Glomerular visceral epithelial cell (primary cell): ENCODE results near the gene CIT.
"Not testable (repeated sequence)": the region's sequence is repeated elsewhere in the genome, so short reads cannot be mapped to it uniquely, and the experiment has no call there.

Experiments
- DNase-seq: peaks from one replicate; pipeline ENCODE4 v3.0.0-alpha.2; 2016; ENCODE audit errors: extremely low spot score

The CIT gene

DNA sequence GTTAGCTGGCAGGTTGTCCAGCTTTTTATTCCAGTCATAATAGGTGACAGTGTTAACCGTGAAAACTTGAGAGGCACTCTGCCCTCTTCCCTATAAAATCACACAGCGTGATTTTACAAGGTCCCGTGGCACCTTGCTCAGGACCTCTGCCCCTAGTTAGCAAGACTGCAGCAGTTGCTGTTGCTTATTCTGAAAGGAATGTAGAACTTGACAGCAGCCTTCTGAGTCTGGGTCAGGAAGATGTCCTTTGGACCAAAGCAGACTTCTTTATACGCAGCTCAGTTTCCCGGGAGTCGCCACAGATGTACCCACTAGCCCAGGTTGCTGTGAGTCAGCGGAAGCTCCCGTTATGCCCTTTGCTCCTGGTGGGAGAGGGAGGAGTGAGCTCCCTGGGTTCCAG is 196.0 kb downstream of the CIT start:
- DNase-seq: no peak

DNA sequence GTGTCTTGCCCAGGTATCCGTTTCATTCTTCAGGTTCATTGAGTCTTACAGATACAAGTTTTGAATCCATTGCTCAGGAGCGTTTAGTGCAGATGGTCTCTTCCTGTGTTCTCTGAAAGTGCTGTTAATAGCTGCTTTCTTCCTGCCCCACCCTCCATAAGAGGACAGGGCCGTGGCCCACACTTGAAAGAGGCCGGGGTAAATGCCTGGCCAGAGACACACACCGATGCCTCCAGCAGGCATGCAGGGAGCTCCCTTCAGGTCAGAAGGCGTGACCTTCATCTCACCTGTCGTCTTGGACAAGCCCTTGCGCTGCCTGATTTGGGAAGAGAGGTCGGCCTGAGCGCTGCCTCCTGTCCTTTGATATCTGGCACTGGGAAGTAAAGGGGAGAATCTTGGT is 197.6 kb downstream of the CIT start:
- no peak for DNase-seq

GRCh38 chr12:119679081-119679480 is 198.0 kb downstream of the CIT start:
- no peak for DNase-seq

GRCh38 chr12:119678459-119678858 is 198.7 kb downstream of the CIT start:
- DNase-seq: no peak

DNA sequence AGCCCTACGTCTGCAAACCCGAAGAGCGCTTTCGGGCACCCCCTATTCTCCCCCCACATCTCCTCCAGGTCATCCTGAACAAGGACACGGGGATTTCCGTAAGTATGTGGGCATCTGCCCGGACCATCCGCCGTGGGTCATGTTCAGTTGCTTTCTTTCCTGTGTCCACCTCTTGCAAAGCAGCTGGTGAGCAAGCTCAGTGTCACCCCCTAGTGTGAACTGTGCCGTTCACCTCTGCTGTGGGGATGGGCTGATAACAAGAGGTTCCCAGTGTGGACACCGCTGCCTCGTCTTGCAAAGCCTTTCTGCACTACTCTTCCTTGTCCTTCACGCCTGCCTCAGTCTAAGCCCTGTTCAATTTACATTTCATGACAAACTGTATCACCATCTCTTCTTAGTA is 200.5 kb downstream of the CIT start:
- DNase-seq: no peak

DNA sequence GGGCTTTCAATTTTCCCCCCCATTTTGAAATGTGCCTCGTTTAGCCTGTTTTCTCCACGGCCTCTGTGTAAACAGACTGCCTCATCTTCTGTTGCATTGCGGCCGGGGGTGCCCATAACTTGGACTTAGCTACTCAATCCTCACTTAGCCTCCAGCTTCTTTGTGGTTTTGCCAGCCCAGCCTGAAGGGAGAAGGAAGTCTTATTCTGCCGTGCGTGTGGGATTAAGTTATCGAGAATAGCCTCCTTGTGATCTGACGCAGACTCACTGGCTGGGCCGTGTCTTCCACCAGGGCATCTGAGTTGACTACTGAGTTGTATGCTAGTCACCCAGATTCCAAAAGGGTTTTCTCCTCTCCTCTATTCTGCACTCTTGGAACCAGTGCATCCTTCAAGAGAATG is 201.1 kb downstream of the CIT start:
- no peak for DNase-seq

DNA sequence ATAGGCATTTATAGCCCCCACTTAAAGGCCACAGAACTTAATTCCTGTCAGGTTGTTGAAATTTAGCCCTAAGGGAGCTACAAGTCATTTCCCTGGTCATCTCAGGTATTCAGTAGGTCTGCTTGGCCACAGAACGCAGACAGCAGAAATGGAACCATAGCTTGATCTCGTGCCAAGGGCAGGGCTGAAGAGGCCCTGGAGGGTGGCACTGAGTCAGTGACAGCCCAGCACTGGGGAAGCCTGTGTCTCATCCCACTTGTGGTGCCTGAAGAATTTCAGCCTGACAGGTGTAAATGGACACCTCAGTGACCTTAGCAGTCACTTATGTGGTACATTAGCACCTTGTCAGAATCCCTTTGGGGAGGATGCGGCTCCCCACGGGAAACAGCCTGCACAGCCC is 202.6 kb downstream of the CIT start:
- DNase-seq: no peak

DNA sequence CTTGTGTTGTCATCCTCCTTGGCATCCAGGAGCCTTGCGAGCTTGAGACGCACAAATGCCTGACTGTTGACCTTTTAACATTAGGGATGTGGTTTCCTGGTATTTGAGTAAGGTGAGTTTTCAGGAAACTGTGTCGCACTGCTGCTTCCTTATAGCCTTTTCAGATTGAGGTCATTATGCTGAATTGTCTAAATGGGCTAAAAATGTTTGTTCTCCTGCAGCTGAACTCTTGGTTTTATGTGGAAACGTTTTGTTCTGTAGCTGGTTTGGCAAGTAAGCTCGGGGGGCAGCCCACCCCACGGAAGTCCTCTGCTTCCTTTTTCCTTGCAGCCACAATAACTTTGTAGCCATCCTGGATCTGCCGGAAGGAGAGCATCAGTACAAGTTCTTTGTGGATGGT is 203.5 kb downstream of the CIT start:
- DNase-seq: no peak

DNA sequence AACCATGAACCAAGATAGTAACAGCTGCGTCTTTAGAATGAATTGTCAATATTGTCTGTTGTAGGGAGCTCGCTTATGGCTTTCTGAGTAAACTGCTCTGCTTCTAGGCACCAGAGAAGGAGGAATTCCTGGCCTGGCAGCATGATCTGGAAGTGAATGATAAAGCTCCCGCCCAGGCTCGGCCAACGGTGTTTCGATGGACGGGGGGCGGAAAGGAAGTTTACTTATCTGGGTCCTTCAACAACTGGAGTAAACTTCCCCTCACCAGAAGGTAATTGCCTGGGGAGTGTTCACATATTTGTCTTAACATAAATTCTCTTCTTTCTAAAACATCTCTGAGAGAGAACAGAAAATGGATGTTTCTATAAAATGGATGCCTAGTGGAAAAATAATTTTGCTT is 204.9 kb downstream of the CIT start:
- no peak for DNase-seq

DNA sequence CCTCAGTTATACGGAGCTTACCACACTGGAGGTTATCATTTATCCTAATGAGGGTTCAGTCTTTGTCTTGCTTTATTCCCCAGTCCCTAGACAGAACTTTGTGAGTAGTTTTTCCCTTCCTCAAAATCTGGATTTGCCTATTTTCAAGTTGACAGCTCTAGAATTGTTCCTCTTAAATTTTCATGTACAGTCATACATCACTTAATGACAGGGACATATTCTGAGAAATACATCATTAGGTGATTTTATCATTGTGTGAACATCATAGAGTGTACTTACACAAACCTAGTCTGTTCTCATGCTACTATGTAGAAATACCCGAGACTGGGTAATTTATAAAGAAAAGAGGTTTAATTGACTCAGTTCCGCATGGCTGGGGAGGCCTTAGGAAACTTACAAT is 206.1 kb downstream of the CIT start:
- no peak for DNase-seq

- DNase-seq: no peak
Measured at GRCh38 chr12:119669744-119670472, 207.2 kb downstream of the CIT start.

DNA sequence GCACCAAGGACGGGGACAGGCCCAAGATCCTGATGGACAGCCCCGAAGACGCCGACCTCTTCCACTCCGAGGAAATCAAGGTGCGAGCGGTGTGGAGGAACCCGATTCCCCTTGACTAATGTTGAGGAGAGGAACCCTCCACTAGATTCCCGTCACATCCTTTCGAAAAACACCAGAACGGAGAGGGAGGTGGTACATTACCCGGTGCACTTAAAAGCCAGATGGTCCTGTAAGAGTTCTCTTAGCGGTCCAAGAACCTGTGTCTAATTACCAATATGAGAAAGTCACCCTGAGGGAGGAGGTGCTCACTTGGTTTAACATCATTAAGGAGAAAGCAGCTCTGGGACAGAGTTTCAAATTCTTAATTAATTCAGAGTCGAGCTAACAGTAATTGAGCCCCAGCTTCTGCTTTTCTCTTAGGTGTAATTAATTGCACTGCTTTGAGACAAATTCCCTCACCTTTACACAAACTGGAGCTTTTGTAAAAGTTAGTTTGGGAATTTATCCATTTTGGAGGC is 208.7 kb downstream of the CIT start:
- no peak for DNase-seq

GRCh38 chr12:119667577-119668323 is 209.4 kb downstream of the CIT start, which contains the start of gene PRKAB1:
TSS of gene PRKAB1 (plus strand) at chr12:119668133. CDS start at chr12:119668245, 112 bp downstream.
- DNase-seq: peak; percentile 98

DNA sequence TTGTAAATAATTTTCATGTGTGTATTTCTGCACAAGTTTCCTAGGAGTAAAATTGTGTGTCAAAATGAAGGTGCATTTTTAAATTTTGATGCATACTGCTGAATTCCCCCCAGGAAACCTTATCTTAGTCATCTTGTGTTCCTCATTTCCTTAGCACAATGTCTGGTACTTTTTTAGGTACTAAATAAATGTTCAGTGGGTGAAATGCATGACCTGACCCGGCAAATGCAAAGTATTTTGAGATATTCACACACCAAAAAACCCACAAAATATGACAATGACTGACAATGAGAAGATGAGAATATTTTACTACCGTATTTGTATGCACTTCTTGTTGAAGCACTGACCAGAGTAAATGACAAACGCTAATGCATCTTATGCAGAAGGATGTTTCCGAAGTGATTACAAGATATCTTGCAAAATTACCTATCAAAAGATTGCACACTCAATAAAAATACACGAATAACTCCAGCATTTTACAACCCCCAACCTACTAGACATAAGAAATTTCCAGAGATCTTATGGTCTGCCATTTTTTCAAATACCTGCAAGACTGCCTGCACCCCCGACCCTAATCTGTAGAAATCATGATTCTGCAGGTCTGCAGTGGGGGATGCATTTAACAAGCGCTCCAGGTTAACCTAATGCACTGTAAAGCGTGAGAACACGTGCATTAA is 210.1 kb downstream of the CIT start:
- no peak for DNase-seq

GRCh38 chr12:119666226-119666795 is 210.8 kb downstream of the CIT start:
- DNase-seq: no peak

DNA sequence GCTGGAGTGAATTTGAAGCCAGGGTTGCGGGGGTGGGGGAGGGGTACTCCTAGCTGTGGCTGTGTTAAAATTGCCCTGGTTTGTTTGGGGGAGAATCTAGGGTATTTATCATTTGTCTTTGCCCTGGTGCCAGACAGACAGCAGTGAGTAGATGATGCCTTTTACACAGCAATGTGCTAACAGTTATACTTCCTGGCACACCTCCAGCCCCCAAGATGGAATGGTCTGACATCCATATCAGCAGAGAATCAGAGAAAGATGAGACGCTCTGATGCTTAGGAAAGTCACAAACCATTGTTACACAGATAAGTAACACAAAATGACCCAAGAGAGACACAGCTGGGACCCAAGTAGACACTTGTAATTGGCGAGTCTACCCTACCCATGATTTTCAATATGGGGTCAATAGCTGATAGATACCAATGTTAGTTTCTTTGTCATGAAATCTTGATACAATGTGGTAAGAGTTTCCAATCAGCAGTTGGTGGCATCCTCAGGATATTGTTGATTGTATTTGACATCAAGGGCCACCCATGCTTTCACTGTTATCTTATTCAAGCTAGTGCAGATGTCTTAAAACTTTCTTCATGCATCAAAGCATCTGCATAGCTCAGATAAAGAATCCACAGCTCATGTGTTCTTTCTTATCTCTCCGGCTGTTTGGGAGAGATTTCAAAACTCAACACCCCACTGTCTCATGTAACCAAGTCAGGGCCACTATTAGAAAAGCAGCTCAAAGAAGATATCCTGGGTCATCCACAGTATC is 211.8 kb downstream of the CIT start:
- DNase-seq: no peak

- no peak for DNase-seq
Measured at GRCh38 chr12:119664642-119665041, 212.5 kb downstream of the CIT start.

- no peak for DNase-seq
Measured at GRCh38 chr12:119661882-119662281, 215.2 kb downstream of the CIT start.

GRCh38 chr12:119660076-119660475 is 217.0 kb downstream of the CIT start:
- no peak for DNase-seq

DNA sequence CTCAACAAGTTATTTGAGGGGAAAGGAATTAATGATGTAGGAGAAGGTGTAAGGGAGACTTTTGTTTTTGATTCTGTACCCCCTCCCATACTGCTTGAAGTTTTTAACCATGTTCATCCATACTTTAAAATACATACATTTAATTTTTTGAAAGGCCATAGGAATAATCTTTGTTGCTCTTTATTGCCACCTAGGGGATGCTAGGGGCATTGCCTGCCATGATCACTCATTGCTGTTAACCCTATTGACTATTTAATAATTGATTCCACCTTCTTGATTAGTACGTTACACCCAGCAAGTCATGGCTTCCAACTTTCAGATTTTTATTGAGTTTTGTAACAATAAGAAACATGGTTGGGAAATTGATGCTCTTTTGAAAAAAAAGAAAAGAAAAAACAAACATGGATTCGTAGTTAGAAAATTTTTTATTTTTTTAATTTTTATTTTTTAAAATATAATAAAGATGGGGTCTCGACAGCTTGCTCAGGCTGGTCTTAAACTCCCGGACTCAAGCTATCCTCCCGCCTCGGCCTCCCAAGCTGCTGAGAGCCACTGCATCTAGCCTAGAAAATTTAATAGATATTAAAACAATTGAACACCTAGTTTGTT is 217.7 kb downstream of the CIT start:
- DNase-seq: peak; percentile 17

- DNase-seq: not testable (repeated sequence)
Measured at GRCh38 chr12:119658166-119658565, 219.0 kb downstream of the CIT start.
